Mesendoderm (in vitro differentiated cells): Measurements from ENCODE around the gene KLK1.

Experiments
- DNase-seq: peaks from one replicate; pipeline ENCODE4 v3.0.0; 2013
- H2AK5ac ChIP-seq: 2 replicates; pipeline ENCODE4 v1.6.1; 2013; ENCODE audit warnings: low read length, inconsistent platforms
- H2BK120ac ChIP-seq: 2 replicates; pipeline ENCODE4 v1.6.1; 2013; ENCODE audit warnings: low read depth, mild to moderate bottlenecking, low read length, moderate library complexity, mixed read lengths
- H2BK15ac ChIP-seq: replicated peaks from 2 replicates; pipeline ENCODE4 v1.6.1; 2013; ENCODE audit warnings: low read depth, mild to moderate bottlenecking, moderate library complexity
- H2BK5ac ChIP-seq: 2 replicates; pipeline ENCODE4 v1.6.1; 2013; ENCODE audit warnings: low read length, inconsistent platforms
- H3K18ac ChIP-seq: 2 replicates; pipeline ENCODE4 v1.6.1; 2013; ENCODE audit warnings: mild to moderate bottlenecking, low read length, mixed read lengths
- H3K23ac ChIP-seq: one replicate; pipeline ENCODE4 v1.6.1; 2013; ENCODE audit warnings: low read length
- H3K27ac ChIP-seq: 2 replicates; pipeline ENCODE4 v1.5.1; 2013; ENCODE audit warnings: low read depth, mild to moderate bottlenecking, inconsistent platforms, low read length, moderate library complexity
- H3K27me3 ChIP-seq: 2 replicates; pipeline ENCODE4 v1.6.1; 2013; ENCODE audit warnings: low read length, control low read depth, mild to moderate bottlenecking, inconsistent platforms; ENCODE audit not compliant: insufficient read depth, poor library complexity
- H3K36me3 ChIP-seq: 2 replicates; pipeline ENCODE4 v1.6.1; 2013; ENCODE audit warnings: low read length, inconsistent platforms; ENCODE audit not compliant: control insufficient read depth, insufficient read depth
- H3K4ac ChIP-seq: one replicate; pipeline ENCODE4 v1.6.1; 2013; ENCODE audit warnings: low read depth, mild to moderate bottlenecking, low read length, moderate library complexity
- H3K4me1 ChIP-seq: 2 replicates; pipeline ENCODE4 v1.6.1; 2013; ENCODE audit warnings: low read depth, low read length, inconsistent platforms; ENCODE audit not compliant: control insufficient read depth
- H3K4me2 ChIP-seq: 2 replicates; pipeline ENCODE4 v1.6.1; 2013; ENCODE audit warnings: low read length
- H3K4me3 ChIP-seq: 2 replicates; pipeline ENCODE4 v1.5.1; 2013; ENCODE audit warnings: mild to moderate bottlenecking, low read length
- H3K56ac ChIP-seq: one replicate; pipeline ENCODE4 v1.6.1; 2013; ENCODE audit warnings: low read length
- H3K79me1 ChIP-seq: 2 replicates; pipeline ENCODE4 v1.6.1; 2013; ENCODE audit warnings: low read length, inconsistent platforms
- H3K79me2 ChIP-seq: 2 replicates; pipeline ENCODE4 v1.6.1; 2013; ENCODE audit warnings: mild to moderate bottlenecking, low read length; ENCODE audit not compliant: control insufficient read depth, insufficient read depth
- H3K9ac ChIP-seq: 2 replicates; pipeline ENCODE4 v1.6.1; 2013; ENCODE audit warnings: low read length, inconsistent platforms
- H4K5ac ChIP-seq: one replicate; pipeline ENCODE4 v1.6.1; 2013; ENCODE audit warnings: low read length
- H4K8ac ChIP-seq: one replicate; pipeline ENCODE4 v1.6.1; 2013; ENCODE audit warnings: low read depth, mild to moderate bottlenecking, control low read depth, low read length, moderate library complexity
- WGBS: extraction: QIAGEN DNeasy Blood & Tissue Kit; methylation state at CpG from one replicate; pipeline ENCODE4 v1.1.7; 2013; ENCODE audit warnings: low lambda C conversion rate, missing lambda C conversion rate; ENCODE audit not compliant: insufficient coverage; ENCODE audit errors: extremely low coverage; 5-methylcytosine and 5-hydroxymethylcytosine counted together

KLK1 gene

GRCh38 chr19:50795664-50796073 lies 27.9 kb downstream of the KLK1 start:
- Histone ChIP-seq H3K4ac (no peak overlapping the region), H3K4me1 (no peaks in the 10 kb centered on the region), H2BK15ac (no peak overlapping the region), H3K4me3 (no peak overlapping the region), H2BK120ac (no peak overlapping the region), H3K27me3 (no peaks in the 10 kb centered on the region), H3K9ac (no peak overlapping the region), H3K23ac (no peak overlapping the region), H4K5ac (no peak overlapping the region), H3K56ac (no peak overlapping the region), H3K4me2 (no peak overlapping the region), H3K79me2 (peaks cover 13% of the 10 kb centered on the region), H2BK5ac (no peak overlapping the region), H2AK5ac (no peak overlapping the region), H4K8ac (no peak overlapping the region), H3K36me3 (peaks cover 25% of the 10 kb centered on the region), H3K27ac (no peak overlapping the region), H3K79me1 (peaks cover 3% of the 10 kb centered on the region), H3K18ac (no peak overlapping the region)
- no peak for DNase-seq
- WGBS = no CpG with 5 or more reads among the region's 4 CpGs

- Histone ChIP-seq H3K79me1 (peaks cover 3% of the 10 kb centered on the region), H4K8ac (no peak overlapping the region), H2AK5ac (no peak overlapping the region), H3K4me1 (no peaks in the 10 kb centered on the region), H4K5ac (no peak overlapping the region), H2BK15ac (no peak overlapping the region), H2BK120ac (no peak overlapping the region), H2BK5ac (no peak overlapping the region), H3K23ac (no peak overlapping the region), H3K56ac (no peak overlapping the region), H3K18ac (no peak overlapping the region), H3K27ac (no peak overlapping the region), H3K4ac (no peak overlapping the region), H3K36me3 (peaks cover 23% of the 10 kb centered on the region), H3K79me2 (peaks cover 10% of the 10 kb centered on the region), H3K27me3 (no peaks in the 10 kb centered on the region), H3K4me3 (no peak overlapping the region), H3K9ac (no peak overlapping the region), H3K4me2 (no peak overlapping the region)
- peak; percentile 68 for DNase-seq
- no CpG with 5 or more reads among the region's 18 CpGs for WGBS
Observed at GRCh38 chr19:50794876-50795663, 28.5 kb downstream of the KLK1 start.

DNA sequence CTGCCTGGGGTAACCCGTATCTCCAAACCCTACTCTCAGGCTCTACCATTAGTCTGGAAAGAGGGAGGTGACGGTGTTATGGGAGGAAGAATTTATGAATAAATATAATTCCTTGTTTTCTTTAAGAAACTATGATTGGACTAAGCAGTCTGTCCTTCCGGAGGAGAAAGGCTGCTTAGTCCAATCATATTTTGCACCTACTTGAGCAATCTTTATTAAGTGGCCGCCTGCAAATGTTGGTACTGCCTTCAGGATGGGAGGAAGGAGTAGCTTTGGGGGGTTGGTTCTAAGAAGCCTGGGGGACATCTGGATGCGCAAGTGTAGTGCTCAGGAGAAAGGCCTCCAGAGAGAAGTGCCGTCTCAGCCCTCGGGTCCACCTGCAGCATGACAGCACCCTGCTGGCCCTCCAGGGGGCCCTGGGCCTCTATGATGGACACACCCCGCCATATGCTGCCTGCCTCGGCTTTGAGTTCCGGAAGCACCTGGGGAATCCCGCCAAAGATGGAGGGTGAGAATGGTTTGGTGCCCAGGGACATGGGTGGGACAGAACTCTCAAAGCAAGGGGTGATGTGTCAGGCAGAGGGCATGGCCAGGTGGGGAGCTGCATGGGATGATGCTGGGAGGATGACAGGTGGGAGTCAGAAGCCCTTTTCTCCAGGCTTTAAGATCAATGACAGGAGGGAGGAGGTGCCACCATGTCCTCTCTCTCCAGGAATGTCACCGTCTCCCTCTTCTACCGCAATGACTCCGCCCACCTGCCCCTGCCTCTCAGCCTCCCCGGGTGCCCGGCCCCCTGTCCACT lies 29.3 kb downstream of the KLK1 start:
- DNase-seq = peak; percentile 68
- Histone ChIP-seq H3K4me3 (no peak overlapping the region), H3K4ac (no peak overlapping the region)

DNA sequence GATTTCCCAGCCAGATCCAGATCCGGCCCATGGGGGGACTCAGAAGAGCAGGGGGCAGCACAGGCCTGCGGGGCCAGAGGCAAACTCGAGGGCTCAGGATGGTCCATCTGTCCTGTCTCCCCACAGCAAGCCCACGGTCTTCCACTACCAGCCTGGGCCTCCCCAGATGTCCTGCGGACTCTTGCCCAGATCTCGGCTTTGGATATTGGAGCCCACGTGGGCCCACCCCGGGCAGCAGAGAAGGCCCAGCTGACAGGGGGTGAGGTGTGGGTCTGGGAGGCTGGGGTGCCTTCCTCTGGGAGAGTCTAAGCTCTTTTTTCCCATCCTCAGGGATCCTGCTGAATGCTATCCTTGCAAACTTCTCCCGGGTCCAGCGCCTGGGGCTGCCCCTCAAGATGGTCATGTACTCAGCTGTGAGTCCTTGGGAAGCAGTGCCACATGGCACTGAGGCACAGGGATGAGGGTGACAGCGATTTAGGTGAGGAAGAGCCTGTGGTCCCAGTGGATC lies 30.0 kb downstream of the KLK1 start:
- Histone ChIP-seq H2BK120ac (no peak overlapping the region), H2AK5ac (no peak overlapping the region), H2BK5ac (no peak overlapping the region), H3K27me3 (no peaks in the 10 kb centered on the region), H3K79me1 (peaks cover 3% of the 10 kb centered on the region), H3K4me3 (no peak overlapping the region), H3K9ac (no peak overlapping the region), H3K18ac (no peak overlapping the region), H3K79me2 (no peaks in the 10 kb centered on the region), H3K4me1 (no peaks in the 10 kb centered on the region), H3K23ac (no peak overlapping the region), H4K5ac (no peak overlapping the region), H3K56ac (no peak overlapping the region), H3K36me3 (peaks cover 16% of the 10 kb centered on the region), H3K4me2 (no peak overlapping the region), H4K8ac (no peak overlapping the region), H2BK15ac (no peak overlapping the region), H3K4ac (no peak overlapping the region), H3K27ac (no peak overlapping the region)
- WGBS = no CpG with 5 or more reads among the region's 11 CpGs
- no peak for DNase-seq

More for the DNA sequence above, 29.3 kb downstream of the KLK1 start:
- WGBS = no CpG with 5 or more reads among the region's 16 CpGs
- H3K4me2 ChIP-seq = no peak overlapping the region
- no peak overlapping the region for H4K8ac ChIP-seq
- H3K18ac ChIP-seq = no peak overlapping the region
- no peak overlapping the region for H2BK5ac ChIP-seq
- no peak overlapping the region for H2BK120ac ChIP-seq
- H3K79me1 ChIP-seq = peaks cover 3% of the 10 kb centered on the region
- H3K9ac ChIP-seq = no peak overlapping the region
- H3K36me3 ChIP-seq = peaks cover 18% of the 10 kb centered on the region
- no peaks in the 10 kb centered on the region for H3K4me1 ChIP-seq
- no peaks in the 10 kb centered on the region for H3K27me3 ChIP-seq
- H4K5ac ChIP-seq = no peak overlapping the region
- no peak overlapping the region for H2BK15ac ChIP-seq
- H3K27ac ChIP-seq = no peak overlapping the region
- H3K56ac ChIP-seq = no peak overlapping the region
- peaks cover 3% of the 10 kb centered on the region for H3K79me2 ChIP-seq
- H3K23ac ChIP-seq = no peak overlapping the region
- H2AK5ac ChIP-seq = no peak overlapping the region

DNA sequence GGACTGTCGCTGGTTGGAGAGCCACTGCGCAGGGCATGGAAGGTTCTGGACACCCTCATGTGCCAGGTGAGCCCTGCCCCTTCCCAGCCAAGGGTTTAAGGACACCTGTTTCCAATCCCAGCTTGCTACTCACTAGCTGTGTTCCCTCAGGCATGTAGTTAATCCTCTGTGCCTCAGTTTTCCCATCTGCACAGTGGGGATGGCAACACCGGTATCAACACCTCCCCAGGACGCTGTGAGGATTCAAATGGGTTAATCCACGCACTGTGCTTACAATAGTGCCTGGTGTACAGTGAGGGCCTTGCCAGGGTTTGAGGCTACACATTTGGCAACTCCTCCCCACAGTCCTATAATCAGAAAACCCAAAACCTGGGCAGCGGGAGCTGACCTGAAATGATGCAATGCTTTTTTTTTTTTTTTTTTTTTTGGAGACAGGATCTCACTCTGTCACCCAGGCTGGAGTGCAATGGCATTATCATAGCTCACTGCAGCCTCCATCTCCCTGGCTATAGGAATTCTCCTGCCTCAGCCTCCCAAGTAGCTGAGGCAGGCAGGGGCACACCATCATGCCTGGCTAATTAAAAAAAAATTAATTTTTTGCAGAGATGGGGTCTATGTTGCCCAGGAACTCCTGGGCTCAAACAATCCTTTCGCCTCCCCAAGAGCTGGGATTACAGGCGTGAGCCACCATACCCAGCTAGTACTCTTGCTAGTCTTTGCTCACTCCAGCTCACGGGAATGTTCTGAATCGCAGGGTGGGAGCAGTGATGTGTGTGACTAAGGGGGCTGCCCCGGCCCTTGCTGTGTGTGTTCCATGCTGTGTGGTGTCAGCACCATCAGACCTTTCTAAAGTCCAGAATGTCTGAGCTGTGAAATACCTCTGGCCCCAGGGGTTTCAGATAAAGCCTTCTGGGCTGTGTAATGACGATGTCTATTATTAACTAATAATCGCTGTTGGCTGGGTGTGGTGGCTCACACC lies 31.0 kb downstream of the KLK1 start:
- no CpG with 5 or more reads among the region's 13 CpGs for WGBS
- Histone ChIP-seq H3K36me3 (peaks cover 7% of the 10 kb centered on the region), H3K4ac (no peak overlapping the region), H3K79me1 (no peaks in the 10 kb centered on the region), H4K5ac (no peak overlapping the region), H3K4me1 (no peaks in the 10 kb centered on the region), H2BK15ac (no peak overlapping the region), H3K23ac (no peak overlapping the region), H3K27me3 (no peaks in the 10 kb centered on the region), H2BK120ac (no peak overlapping the region), H3K27ac (no peak overlapping the region), H3K9ac (no peak overlapping the region), H4K8ac (no peak overlapping the region), H3K4me2 (no peak overlapping the region), H3K4me3 (no peak overlapping the region), H3K18ac (no peak overlapping the region), H2BK5ac (no peak overlapping the region), H3K79me2 (no peaks in the 10 kb centered on the region), H3K56ac (no peak overlapping the region), H2AK5ac (no peak overlapping the region)
- no peak for DNase-seq
